ENCODE data around the gene PPP1R27. TPM values are rescaled to one million over a fixed set of nuclear protein-coding genes. Genes with fewer than 3 reads are reported as not detected.

PPP1R27 gene
- total RNA-seq, 1 experiment from 2014 or later, result not detected

DNA sequence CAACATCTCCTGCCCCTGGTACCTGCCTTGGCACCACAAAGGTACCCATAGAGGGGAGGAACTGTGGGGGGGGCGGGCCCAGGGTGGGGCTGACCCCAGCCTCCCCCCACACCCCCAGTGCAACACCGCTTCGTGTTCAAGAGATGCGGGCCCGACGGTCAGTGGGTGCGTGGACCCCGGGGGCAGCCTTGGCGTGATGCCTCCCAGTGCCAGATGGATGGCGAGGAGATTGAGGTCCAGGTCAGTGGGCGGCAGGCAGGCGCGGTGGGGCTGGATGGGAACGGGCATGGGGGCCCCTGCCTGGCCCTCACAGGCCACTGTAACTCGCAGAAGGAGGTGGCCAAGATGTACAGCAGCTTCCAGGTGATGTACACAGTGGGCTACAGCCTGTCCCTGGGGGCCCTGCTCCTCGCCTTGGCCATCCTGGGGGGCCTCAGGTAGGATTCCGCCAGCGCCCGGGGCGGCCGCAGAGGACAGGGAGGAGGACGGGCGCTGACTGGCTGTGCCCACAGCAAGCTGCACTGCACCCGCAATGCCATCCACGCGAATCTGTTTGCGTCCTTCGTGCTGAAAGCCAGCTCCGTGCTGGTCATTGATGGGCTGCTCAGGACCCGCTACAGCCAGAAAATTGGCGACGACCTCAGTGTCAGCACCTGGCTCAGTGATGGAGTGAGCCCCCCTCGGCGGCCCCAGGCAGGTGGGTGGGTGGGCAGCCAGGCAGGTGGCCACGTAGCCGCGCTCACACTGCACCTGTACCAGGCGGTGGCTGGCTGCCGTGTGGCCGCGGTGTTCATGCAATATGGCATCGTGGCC is 23.8 kb downstream of the PPP1R27 start:
- no peaks in the 10 kb centered on the region for H3K9me3 ChIP-seq (replicated peaks)
- H3K27ac ChIP-seq, result no peak overlapping the region
- peaks cover 6% of the 10 kb centered on the region; the same call in 1 of the 2 replicates for H3K4me1 ChIP-seq
- no peak for DNase-seq
- peaks cover 91% of the 10 kb centered on the region for H3K27me3 ChIP-seq
- H3K4me3 ChIP-seq, result no peak overlapping the region
- no peaks in the 10 kb centered on the region for H3K36me3 ChIP-seq

- no peak for DNase-seq
- no peak overlapping the region for H3K27ac ChIP-seq
- no peak overlapping the region for H3K4me3 ChIP-seq
- H3K36me3 ChIP-seq, result no peaks in the 10 kb centered on the region
- peaks cover 90% of the 10 kb centered on the region for H3K27me3 ChIP-seq
- peaks cover 6% of the 10 kb centered on the region; the same call in 1 of the 2 replicates for H3K4me1 ChIP-seq
- no peaks in the 10 kb centered on the region for H3K9me3 ChIP-seq (replicated peaks)
Measured at GRCh38 chr17:81810476-81810875, 24.4 kb downstream of the PPP1R27 start.

- Histone ChIP-seq H3K27ac (no peak overlapping the region), H3K4me3 (no peak overlapping the region), H3K9me3 (replicated peaks) (no peaks in the 10 kb centered on the region; the same call in 1 of the 2 replicates), H3K36me3 (no peaks in the 10 kb centered on the region), H3K27me3 (peaks cover 82% of the 10 kb centered on the region), H3K4me1 (peaks cover 6% of the 10 kb centered on the region; the same call in 1 of the 2 replicates)
- no peak for DNase-seq
Measured at GRCh38 chr17:81809556-81809998, 25.3 kb downstream of the PPP1R27 start.

- H3K36me3 ChIP-seq, result no peaks in the 10 kb centered on the region
- H3K4me1 ChIP-seq, result peaks cover 6% of the 10 kb centered on the region; the same call in 1 of the 2 replicates
- no peaks in the 10 kb centered on the region; the same call in 1 of the 2 replicates for H3K9me3 ChIP-seq (replicated peaks)
- peak in 1 of 2 experiments; percentile 29 for DNase-seq
- H3K27me3 ChIP-seq, result peaks cover 78% of the 10 kb centered on the region
- H3K27ac ChIP-seq, result no peak overlapping the region
- no peak overlapping the region for H3K4me3 ChIP-seq
Measured at GRCh38 chr17:81808778-81809555, 25.9 kb downstream of the PPP1R27 start.

GRCh38 chr17:81807839-81808238 is 27.0 kb downstream of the PPP1R27 start:
- peaks cover 67% of the 10 kb centered on the region for H3K27me3 ChIP-seq
- no peak for DNase-seq
- H3K4me1 ChIP-seq, result peaks cover 6% of the 10 kb centered on the region; the same call in 1 of the 2 replicates
- no peak overlapping the region for H3K27ac ChIP-seq
- H3K9me3 ChIP-seq (replicated peaks), result no peaks in the 10 kb centered on the region; the same call in 1 of the 2 replicates
- no peaks in the 10 kb centered on the region for H3K36me3 ChIP-seq
- no peak overlapping the region for H3K4me3 ChIP-seq

DNA sequence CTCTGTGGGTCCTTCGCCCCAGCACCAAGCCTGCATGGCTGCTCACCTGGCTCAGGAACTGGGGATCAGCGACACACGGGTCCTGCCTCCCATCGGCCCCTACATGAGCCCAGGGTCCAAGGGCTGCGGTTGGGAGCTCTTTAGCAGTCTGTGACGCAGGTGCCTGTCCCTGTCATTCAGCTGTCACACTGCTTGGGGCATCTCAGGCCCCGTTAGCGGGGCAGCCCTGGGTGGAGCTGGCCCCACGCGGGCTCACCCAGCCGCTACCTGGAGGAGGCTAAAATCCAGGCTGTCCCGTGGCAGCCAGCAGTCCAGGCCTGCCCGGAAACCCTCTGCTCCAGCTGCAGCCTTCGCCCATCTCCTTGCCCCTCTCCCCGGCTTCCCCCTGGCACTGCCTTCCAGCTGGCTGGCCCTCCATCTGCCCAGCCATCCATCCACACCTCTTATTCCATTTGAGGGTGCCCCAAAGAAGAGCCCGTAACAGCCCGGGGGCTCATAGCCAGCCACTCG is 27.6 kb downstream of the PPP1R27 start:
- Histone ChIP-seq H3K4me3 (no peak overlapping the region), H3K27ac (no peak overlapping the region), H3K4me1 (peaks cover 6% of the 10 kb centered on the region; the same call in 1 of the 2 replicates), H3K9me3 (replicated peaks) (peaks cover 2% of the 10 kb centered on the region; the same call in 1 of the 2 replicates), H3K36me3 (no peaks in the 10 kb centered on the region), H3K27me3 (peaks cover 66% of the 10 kb centered on the region)
- DNase-seq, result no peak

DNA sequence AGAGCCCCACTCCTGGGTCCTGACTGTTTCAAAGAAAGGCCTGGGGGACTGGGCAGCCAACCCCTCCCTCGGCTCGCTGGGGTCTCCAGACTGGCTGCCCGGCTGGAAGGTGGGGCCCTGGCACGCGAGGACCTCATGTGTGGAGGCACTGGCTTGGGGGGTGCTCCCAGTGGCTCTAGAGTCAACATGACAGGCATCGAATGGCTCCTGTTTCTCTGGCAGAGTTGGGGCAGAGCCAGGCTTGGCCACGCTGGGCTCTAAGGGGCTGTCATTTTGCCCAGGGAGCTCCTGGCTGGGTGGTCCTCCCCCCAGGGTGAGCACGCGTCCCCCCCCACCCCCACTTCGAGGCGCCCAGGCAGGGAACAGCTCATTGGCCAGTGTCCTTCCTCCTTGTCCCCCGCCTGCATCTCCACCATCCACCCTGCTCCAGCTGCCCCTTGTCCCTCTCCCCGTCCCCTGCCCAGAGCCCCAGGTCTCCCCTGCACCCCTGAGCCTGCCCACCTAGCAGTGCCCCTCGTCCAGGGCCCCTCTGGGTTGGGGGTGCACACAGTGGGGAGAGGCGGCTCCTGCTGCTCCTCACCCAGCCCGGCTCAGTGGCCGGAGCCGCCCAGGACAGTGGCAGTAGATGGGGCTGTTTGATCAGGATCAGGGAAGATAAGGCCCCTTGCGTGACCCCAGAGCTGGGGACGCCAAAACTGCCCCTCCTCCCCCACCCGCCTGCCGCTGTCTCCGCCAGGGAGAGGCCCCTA is 28.2 kb downstream of the PPP1R27 start:
- DNase-seq, result peak in 1 of 2 experiments; percentile 32
- Histone ChIP-seq H3K4me3 (no peak overlapping the region), H3K27me3 (peaks cover 66% of the 10 kb centered on the region), H3K36me3 (no peaks in the 10 kb centered on the region), H3K27ac (no peak overlapping the region), H3K9me3 (replicated peaks) (peaks cover 6% of the 10 kb centered on the region; the same call in 1 of the 2 replicates), H3K4me1 (peaks cover 6% of the 10 kb centered on the region; the same call in 1 of the 2 replicates)

GRCh38 chr17:81805707-81806460 is 29.0 kb downstream of the PPP1R27 start:
- Histone ChIP-seq H3K27me3 (peaks cover 59% of the 10 kb centered on the region), H3K36me3 (no peaks in the 10 kb centered on the region), H3K27ac (no peak overlapping the region), H3K4me3 (no peak overlapping the region), H3K9me3 (replicated peaks) (peaks cover 6% of the 10 kb centered on the region; the same call in 1 of the 2 replicates), H3K4me1 (peaks cover 6% of the 10 kb centered on the region; the same call in 1 of the 2 replicates)
- no peak for DNase-seq

DNA sequence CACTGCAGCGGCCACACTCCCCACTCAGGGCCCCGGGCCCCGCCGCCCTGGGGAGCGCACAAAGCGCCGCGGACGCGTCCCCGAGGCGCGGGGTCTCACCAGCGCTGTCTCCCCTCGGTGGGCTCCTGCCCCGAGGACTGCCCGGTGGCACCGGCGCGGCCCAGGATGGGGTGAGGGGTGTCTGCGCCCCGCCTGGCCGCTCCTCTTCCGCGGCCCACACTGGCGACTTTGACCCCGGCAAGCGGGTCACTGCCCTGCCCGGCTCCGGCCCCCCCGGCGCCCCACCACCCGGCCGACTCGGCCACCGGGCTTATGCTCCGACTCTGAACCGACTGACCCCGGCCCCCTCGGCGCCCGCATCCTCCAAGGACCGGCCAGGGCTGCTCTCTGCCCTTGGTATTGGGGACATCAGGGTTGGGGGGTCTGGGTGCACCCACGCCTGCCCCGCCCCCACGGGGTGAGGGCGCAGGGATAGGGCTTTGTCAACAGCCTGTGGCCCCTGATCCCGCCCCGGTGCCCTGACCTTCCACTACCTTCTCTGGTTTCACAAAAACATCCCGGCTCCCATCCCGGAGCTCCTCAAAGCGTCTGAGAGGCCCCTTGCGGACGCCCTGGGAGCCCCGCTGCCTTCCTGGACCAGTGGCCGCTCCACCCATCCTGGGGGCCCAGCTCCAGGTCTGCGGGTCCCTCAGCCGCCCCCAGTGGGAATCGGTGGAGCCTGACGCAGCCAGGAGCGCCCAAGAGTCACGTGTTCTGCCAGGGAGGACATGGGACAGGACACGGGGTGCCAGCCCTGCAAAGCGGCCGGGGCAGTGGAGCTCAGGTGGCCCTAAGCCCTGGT is 30.1 kb downstream of the PPP1R27 start:
- peaks cover 6% of the 10 kb centered on the region; the same call in 1 of the 2 replicates for H3K4me1 ChIP-seq
- H3K27me3 ChIP-seq, result peaks cover 51% of the 10 kb centered on the region
- H3K36me3 ChIP-seq, result no peaks in the 10 kb centered on the region
- no peak for DNase-seq
- H3K4me3 ChIP-seq, result no peak overlapping the region
- H3K9me3 ChIP-seq (replicated peaks), result peaks cover 10% of the 10 kb centered on the region
- H3K27ac ChIP-seq, result no peak overlapping the region

GRCh38 chr17:81803728-81804558 is 30.9 kb downstream of the PPP1R27 start, which contains the start of gene GCGR:
GCGR (plus strand) TSS chr17:81804150; CDS start chr17:81809019, 4,869 bp downstream.
- Histone ChIP-seq H3K4me1 (peaks cover 6% of the 10 kb centered on the region; the same call in 1 of the 2 replicates), H3K27ac (no peak within 1 kb of the TSS), H3K36me3 (no peaks in the 10 kb centered on the region), H3K4me3 (no peak within 1 kb of the TSS), H3K27me3 (peaks cover 49% of the 10 kb centered on the region), H3K9me3 (replicated peaks) (peaks cover 15% of the 10 kb centered on the region)
- DNase-seq, result no peak

DNA sequence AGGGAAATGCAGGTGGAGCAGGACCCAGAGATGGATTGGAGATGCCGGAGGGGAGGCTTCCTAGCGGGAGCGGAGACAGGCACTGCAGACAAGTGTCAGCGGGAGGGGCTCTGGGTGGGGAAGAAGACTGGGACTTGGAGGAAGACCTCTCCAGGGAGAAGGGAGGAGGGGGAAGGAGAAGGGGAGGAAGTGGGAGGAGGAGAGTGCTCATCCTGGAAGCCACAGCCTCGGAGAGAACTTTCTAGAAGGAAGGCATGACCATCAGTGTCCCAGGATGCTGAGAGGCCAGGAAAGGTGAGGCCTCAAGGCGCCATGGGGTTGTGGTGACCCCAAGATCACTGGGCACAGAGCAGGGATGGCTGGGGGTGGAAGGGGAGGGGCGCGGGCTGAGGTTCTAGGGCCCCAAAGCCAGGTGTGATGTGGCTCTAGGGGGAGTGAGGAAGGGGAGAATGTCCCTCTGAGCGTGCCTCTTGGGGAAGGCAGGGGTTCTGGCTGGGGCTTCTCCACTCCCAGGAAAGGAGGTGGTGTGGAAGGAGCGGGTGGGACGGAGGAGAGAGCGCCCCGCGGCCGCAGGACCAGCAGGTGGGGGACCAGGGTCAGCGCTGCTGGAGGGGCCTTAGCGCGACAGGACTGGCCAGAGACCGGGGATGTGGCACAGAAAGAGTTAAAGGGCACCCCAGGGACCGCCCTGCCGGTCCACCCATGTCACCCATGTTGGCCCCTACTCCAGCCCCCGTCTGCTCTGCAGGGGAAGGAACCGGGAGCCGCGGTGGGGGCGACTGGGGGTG is 31.8 kb downstream of the PPP1R27 start:
- DNase-seq, result no peak
- H3K9me3 ChIP-seq (replicated peaks), result peaks cover 15% of the 10 kb centered on the region
- no peak overlapping the region for H3K4me3 ChIP-seq
- H3K27me3 ChIP-seq, result peaks cover 40% of the 10 kb centered on the region
- H3K36me3 ChIP-seq, result no peaks in the 10 kb centered on the region
- H3K4me1 ChIP-seq, result peaks cover 6% of the 10 kb centered on the region; the same call in 1 of the 2 replicates
- no peak overlapping the region for H3K27ac ChIP-seq
